T-helper 1 cell (primary cell): Measurements from ENCODE around the gene MANBA.
"Not testable (repeated sequence)": the region's sequence is repeated elsewhere in the genome, so short reads cannot be mapped to it uniquely, and the experiment has no call there.

Experiments
- DNase-seq, 5 donors: peaks; one replicate each; pipeline ENCODE4 v3.0.0-alpha.2; 2012 to 2020

MANBA gene

GRCh38 chr4:102761296-102761701 is 531 bp upstream of the MANBA start:
- peak in 1 of 5 donors; percentile 7 for DNase-seq

DNA sequence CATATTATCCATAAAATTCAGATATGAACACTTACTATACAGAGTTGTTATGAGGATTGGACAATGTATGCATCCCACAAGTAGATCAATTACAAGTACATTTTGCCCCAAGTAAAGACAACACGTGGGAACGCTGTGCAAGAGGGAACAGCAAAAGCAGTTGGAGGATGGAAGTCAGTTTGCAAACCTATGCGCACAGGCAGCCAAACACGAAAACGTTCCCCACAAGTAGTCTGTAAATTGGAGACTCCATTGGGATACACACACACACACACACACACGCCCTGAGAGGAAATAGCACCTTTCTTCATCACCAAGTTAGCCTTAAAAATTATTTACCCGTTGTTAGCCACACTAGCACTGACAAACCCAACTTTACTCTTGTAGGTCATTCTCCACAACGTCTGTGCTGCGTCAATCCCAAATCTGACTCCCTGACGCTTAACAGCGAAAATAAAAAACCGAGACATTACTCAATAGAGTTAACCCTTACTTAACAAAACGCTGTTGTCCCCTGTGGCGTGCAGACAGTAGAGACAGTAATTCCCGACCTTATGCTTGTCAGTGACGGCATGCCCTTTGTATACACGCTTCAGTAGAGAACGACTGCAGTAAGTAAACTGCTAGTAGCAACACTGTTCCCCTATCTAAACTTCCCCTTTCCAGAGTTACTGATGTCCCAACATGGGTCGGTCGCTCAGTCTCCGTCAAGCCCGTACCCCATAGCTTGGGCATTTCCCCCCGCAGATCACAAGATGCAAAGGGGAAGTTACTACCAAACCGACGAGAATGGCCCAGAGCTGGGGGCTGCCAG is 730 bp downstream of the MANBA start:
- DNase-seq: peak in 2 of 5 donors; percentile 28 to 34

DNA sequence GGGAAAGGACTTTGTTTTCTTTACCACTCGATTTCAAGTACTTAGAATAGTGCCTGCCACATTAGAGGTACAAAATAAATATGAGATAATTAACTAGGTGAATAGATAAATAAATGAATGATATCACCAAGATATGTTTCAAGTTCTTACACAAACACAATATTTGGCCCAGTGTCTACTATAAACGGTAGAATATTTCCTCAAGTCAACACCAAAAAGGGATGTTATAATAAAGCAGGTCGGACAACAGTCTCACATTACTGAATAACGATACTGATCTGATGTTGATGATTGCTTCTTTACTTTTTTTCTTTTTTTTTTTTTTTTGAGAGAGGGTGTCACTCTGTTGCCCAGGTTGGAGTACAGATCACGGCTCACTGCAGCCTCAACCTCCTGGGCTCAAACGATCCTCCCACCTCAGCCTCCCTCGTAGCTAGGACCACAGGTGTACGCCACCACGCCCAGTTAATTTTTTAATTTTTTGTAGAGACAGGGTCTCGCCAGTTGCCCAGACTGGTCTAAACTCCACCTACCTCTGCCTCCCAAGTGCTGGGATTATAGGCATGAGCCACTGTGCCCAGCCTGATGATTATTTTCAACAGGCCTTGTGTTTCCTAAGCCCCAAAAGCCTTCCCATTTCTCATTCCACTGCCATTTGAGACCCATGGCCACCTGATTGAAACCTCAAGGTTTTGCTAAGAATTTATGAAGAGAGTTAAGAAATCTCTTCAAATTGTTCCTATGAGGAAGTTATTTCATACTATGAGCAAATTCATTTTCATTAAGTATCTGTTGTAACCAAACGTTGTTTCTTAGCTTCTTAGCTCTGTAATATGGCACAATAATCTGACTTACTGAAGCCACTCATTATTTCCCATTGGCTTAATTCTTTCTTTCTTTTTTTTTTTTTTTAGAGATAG is 2.3 kb downstream of the MANBA start:
- DNase-seq: no peak

DNA sequence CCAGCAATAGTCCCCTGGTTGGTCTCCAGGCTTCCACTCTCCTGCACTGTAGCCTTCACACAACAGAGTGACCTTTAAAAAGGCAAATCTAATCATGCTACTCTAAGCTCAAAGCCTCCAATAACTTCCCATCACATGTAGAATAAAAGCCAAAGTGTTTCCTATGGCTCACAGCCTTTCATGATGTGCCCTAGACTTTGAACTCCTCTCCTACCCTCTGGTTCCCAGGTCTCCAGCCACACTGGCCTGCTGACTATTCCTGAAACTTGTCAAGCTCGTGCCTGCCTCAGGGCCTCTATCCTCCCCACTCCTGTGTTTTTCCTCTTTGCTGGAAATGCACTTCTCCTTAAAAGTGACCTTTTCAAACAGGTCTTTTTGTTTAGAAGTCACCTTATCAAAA is 3.1 kb downstream of the MANBA start:
- no peak for DNase-seq

DNA sequence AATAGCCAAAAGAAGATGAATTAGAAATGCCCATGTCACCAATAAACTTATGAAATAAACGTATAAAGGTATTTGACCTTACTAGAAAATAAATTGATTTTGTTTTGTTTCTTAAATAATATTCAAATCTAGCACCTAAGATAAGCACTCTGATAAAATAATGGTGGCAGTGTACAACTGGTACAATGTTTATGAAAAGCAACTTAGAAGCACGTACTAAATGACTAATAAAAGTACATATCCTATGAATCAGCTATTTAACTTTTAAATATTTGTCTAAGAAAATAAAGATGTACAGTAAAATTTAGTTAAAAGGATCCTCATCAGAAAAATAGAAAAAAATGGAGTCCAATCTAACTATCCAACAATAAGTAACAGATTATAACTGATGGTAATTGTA is 6.7 kb downstream of the MANBA start:
- DNase-seq: no peak

DNA sequence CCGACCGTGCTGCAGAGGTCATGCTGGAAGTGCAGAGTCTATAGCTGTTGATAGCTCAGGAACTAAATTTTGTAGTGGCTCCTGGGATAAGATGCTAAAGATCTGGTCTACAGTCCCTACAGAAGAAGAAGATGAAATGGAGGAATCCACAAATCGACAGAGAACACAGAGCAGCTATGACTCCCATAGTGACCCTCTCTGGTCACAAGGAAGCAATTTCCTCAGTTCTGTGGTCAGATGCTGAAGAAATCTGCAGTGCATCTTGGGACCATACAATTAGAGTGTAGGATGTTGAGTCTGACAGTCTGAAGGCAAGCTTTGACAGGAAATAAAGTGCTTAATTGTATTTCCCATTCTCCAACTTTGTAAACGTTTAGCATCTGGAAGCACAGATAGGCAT is 8.8 kb downstream of the MANBA start:
- DNase-seq: no peak

DNA sequence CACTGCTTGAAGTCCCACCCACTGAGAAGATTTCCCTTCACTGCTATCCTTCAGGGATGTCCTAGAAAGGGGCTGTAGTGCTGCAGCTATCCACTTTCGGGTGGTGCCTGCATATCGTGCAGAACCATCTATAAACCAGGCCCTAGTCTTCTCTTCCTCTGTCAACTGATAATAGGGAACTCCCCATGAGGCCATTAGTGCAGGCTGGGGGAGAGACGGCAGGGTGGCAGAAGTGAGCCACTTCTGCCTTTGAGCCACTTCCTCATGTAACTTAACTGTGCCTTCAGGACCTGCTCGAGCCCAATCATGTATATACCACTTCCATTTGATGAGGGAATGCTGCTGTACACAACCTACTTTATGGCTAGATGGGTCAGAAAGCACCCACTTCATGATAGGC is 17.4 kb downstream of the MANBA start:
- DNase-seq: not testable (repeated sequence)

DNA sequence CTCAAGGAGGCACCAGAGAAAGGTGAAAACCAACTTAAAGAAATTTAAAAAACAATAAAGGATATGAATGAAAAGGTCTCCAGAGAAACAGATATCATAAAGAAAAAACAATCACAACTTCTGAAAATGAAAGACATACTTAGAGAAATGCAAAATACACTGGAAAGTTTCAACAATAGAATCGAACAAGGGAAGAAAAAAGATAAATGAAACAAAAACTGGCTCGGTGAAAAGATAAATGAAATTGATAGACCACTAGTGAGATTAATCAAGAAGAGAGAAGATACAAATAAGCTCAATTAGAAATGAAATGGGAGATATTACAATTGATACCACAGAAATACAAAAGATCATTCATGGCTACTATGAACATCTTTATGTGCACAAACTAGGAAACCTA is 22.0 kb downstream of the MANBA start:
- not testable (repeated sequence) for DNase-seq

DNA sequence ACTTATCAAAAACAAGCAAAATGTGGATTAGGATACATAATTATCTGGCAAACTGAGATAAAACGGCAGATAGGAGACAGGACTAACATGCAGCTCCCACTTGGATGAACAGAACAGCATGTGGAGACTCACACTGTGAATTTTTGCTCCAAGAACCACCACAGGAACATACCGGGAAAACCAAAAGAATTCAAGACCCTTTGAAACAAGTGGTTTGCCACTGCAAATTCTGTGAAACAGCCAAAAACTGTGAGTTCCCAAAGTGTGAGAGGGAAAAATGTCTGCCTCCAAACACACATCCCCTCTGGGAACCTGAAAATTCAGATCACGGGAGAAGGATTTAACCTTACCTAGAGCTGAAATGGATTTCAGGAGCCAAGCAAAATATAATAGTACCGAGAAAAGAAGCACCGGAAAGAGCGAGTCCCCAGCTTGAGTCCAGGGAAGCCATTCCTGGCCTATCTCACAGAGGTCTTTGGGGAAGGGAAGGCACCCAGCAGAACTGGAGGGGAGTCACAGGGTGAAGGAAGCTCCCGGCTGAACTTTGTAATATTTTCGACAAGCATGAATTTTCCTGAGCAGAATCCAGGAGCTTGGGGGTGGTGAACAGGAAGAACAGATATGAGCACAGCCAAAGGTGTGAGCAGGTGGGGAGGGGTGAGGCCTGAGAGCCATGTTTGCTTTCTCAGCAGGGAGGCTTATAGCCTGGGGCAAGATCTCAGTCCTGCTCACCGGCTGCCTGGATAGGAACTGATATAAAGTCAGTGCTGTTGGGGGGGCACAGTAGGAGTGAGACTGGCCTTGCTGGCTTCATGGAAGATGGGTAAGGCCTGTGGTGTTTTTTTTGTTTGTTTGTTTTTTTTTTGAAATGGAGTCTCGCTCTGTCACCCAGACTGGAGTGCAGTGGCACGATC is 23.9 kb downstream of the MANBA start:
- no peak for DNase-seq

DNA sequence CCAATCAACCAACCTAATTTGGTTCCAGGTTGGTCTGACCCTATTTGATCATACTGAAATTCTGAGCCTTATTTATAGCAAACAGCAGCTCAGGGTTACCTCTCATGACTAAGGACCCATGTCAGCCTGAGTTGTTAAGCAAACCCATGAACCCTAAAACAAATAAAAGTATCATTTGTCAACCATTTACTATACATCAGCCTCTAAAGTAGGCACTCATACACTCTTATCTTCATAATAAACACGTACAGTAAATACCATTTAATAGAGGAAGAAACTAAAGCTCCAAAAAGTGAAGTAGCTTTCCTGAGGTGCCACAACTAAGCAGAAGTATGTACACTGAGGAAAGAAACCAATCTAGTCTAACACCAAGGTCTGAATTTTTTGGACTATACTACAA is 25.2 kb downstream of the MANBA start:
- DNase-seq: no peak

DNA sequence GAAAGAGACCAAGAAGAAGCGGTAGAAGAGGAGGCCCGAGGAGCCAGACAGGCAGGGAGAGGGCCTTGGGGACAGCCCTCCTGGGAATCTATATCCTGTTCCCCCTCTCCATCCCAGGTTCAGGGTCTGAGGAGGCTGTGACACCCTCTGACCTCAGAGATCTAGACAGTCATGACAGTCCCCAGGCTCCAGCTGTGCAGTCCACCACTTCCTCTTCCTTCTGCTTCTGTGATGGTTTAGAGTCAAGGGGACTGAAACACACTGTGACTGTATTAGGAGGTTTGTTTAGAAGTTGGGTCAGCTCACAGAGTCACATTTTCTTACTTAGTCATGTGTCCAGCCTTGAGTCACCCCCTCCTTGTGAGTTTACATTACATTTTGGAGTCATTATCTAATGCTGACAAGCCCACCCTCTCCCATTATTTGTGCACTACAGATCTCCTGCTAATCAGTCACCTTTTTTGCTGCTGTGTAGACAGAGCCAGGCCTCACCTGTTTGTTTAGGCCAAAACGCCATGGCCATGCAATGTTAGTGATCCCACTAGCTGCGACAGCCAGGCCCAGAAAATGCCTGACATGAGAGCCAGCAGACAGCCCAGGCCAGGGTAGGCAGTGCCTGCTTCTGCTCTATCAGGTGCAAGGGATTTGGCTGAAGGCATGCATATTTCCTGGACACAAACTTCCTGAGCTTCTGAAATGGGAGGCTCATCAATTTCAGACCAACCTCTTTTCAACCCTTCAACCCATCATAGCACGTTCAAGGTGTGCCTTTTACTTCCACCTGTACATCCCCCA is 26.0 kb downstream of the MANBA start:
- DNase-seq: peak in 1 of 5 donors; percentile 57

- no peak for DNase-seq
These were observed 26.7 kb downstream of the MANBA start for GRCh38 chr4:102734116-102734515.

GRCh38 chr4:102733084-102733483 is 27.7 kb downstream of the MANBA start:
- DNase-seq: no peak

DNA sequence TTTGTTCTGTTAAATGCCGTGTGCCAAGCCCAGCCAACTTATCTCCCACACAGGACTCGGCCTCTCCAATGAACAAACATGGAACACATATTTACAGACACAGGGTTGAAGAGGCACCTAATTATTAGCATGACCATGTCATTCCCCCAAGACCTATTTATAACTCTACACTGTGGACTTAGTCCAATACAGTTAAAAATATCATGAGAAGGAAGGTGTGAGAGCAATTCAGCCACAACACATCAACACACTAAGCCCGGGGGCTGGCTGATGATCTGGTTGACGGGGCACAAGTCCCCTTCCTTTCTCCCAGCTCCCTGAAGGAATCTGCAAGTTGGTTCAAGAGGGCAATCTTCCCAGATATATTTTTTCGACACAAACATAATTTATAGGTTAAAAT is 28.1 kb downstream of the MANBA start:
- DNase-seq: no peak

DNA sequence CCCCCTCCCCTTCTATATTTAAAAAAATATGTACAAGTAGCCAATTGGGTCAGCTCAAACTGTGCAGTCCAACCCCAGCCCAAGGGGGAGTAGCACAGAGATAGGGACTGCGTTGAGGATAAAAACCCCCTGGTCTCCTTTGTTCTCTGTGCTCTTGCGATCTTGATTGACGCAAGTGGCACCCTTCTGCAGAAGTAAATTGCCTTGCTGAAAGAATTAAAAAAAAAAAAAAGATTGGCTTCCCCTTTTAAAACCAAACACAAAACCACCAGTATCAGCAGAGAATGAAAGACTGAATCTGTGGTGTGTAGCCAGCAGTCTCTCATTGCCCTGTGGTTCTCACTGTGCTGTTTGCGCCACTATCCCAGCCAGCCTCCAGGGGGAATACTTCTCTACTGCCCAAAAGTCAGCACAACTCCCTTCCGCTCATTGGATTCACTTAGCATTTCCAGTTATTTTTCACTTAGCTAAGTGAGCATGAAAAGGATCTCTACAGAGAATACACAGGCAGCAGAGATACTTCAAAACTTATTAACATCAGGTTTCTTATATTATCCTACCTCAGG is 29.7 kb downstream of the MANBA start:
- DNase-seq: no peak

- DNase-seq: not testable (repeated sequence)
These were observed 31.3 kb downstream of the MANBA start for GRCh38 chr4:102729486-102729885.

DNA sequence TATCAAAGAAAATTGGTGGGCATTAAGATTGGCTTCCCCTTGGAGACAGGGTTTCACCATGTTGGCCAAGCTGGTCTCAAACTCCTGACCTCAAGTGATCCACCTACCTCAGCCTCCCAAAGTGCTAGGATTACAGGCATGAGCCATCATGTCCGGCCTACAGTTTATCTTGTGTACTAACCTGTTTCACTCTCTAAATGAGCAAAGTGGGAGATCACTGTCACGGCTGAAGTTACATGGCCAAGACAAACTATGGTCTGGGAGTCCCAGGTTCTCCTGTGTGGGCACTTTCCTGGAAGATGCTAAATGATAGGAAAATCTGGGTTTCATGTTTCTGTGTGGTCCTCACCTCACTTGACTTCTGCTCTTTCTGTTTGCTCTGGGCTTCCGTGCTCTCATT is 33.8 kb downstream of the MANBA start:
- not testable (repeated sequence) for DNase-seq

DNA sequence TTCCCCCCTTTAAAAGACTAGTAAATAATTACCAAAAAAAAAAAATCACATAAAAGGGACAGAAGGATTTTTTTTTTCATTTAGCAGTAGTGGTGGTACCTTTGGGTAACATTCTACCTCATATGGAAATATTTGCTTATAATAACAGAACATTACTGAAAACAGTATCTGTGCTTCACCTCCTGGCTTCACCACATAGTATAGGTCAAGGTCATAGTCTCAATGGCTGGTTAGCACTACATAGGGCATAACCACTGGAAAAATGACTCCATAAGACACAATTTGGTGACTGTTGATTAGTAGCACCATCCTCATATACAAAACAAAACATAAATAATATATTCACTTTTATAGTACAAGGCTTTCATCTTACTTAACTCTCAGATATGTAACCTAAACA is 34.7 kb downstream of the MANBA start:
- DNase-seq: no peak

- no peak for DNase-seq
These were observed 35.5 kb downstream of the MANBA start for GRCh38 chr4:102725229-102725628.

DNA sequence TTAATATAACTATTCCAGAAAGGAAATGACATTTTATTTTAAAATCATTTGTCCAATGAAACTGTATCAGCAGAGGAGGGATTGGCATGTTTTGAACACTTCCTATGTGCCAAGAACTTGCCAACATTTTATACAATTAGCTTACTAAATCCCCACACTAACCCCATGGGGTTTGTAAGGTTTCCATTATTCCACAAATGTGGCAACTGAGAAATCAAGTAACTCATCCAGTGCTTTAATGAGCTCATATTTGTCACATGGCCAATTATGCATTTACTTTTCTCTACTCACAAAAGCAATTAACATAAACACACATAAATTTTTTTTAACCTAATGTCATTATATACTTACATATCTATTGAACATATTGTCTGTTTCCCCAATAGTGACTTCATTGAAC is 37.3 kb downstream of the MANBA start:
- no peak for DNase-seq

- DNase-seq: no peak
These were observed 38.0 kb downstream of the MANBA start for GRCh38 chr4:102722740-102723139.
